ENCODE measurements around the gene MLH3.
"Not testable (repeated sequence)": the region's sequence is repeated elsewhere in the genome, so short reads cannot be mapped to it uniquely, and the experiment has no call there.

- TF ChIP-seq CTCF (IDR thresholded peaks at IDR 0.05; ENCODE audit: insufficient read depth, low read length); GABPA (IDR thresholded peaks at IDR 0.05; ENCODE audit: low read depth); POLR2AphosphoS5 (IDR thresholded peaks at IDR 0.05; ENCODE audit: low read depth): not testable (repeated sequence)
Observed at GRCh38 chr14:75067765-75068164, 16.5 kb upstream of the MLH3 start.
